ENCODE data around the gene MYH11. TPM values are rescaled to one million over a fixed set of nuclear protein-coding genes. Genes with fewer than 3 reads are reported as not detected.
A peak's percentile ranks its signal among the peaks of the same experiment; 100 is the strongest.
"Not testable (repeated sequence)": the region's sequence is repeated elsewhere in the genome, so short reads cannot be mapped to it uniquely, and the experiment has no call there.

MYH11 gene
- total RNA-seq, 1 donor from 2014 or later: not detected

DNA sequence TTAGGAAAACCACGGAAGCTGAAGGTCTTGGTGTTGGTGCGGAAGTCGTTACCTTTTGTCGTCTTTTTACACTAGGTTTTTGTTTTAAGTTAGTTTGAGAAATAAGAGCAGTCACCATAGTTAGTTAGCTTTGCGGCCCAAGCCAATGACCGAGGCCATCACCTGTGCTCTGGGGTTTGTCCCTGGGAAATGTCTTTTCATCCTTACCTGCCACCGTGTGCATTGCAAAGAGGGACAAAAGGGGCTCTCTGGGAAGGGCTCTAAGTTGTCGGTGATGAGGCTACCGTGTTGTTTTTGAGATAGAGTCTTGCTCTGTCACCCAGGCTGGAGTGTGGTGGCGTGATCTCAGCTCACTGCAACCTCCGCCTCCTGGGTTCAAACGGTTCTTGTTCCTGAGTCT is 157.0 kb downstream of the MYH11 start:
- Mint-ChIP-seq H3K4me1 (ENCODE audit: low read depth) (peaks cover 11% of the 10 kb centered on the region), H3K4me3 (ENCODE audit: low read depth) (no peak overlapping the region), H3K9me3 (no peaks in the 10 kb centered on the region), H3K27ac (no peak overlapping the region), H3K36me3 (ENCODE audit: low read depth) (peaks cover 65% of the 10 kb centered on the region), H3K27me3 (ENCODE audit: low read depth) (no peaks in the 10 kb centered on the region)
- intact Hi-C loops (cut with micrococcal nuclease): loop anchor here (5.0 kb wide), 1 partner anchor 58 kb away; the partner anchor contains the start of gene MARF1
- no peak for DNase-seq (ENCODE audit: low spot score)

- H3K27ac Mint-ChIP-seq: no peak overlapping the region
- H3K4me1 Mint-ChIP-seq (ENCODE audit: low read depth): no peaks in the 10 kb centered on the region
- no peak overlapping the region for H3K4me3 Mint-ChIP-seq (ENCODE audit: low read depth)
- H3K27me3 Mint-ChIP-seq (ENCODE audit: low read depth): no peaks in the 10 kb centered on the region
- intact Hi-C loops (cut with micrococcal nuclease): no loop called here
- H3K36me3 Mint-ChIP-seq (ENCODE audit: low read depth): peaks cover 78% of the 10 kb centered on the region
- H3K9me3 Mint-ChIP-seq: no peaks in the 10 kb centered on the region
- no peak for DNase-seq (ENCODE audit: low spot score)
Measured at GRCh38 chr16:15694499-15694898, 162.3 kb downstream of the MYH11 start.

- H3K27me3 Mint-ChIP-seq (ENCODE audit: low read depth); DNase-seq (ENCODE audit: low spot score); H3K9me3 Mint-ChIP-seq; H3K4me3 Mint-ChIP-seq (ENCODE audit: low read depth); H3K27ac Mint-ChIP-seq; H3K4me1 Mint-ChIP-seq (ENCODE audit: low read depth); intact Hi-C loops (cut with micrococcal nuclease): not testable (repeated sequence)
- H3K36me3 Mint-ChIP-seq (ENCODE audit: low read depth): peaks cover 85% of the 10 kb centered on the region
Measured at GRCh38 chr16:15692508-15692907, 164.3 kb downstream of the MYH11 start.

- H3K36me3 Mint-ChIP-seq (ENCODE audit: low read depth): peaks cover 82% of the 10 kb centered on the region
- no peak overlapping the region for H3K27ac Mint-ChIP-seq
- intact Hi-C loops (cut with micrococcal nuclease): no loop called here
- H3K27me3 Mint-ChIP-seq (ENCODE audit: low read depth): no peaks in the 10 kb centered on the region
- DNase-seq (ENCODE audit: low spot score): no peak
- no peaks in the 10 kb centered on the region for H3K4me1 Mint-ChIP-seq (ENCODE audit: low read depth)
- H3K9me3 Mint-ChIP-seq: no peaks in the 10 kb centered on the region
- no peak overlapping the region for H3K4me3 Mint-ChIP-seq (ENCODE audit: low read depth)
Measured at GRCh38 chr16:15691046-15691445, 165.8 kb downstream of the MYH11 start.

DNA sequence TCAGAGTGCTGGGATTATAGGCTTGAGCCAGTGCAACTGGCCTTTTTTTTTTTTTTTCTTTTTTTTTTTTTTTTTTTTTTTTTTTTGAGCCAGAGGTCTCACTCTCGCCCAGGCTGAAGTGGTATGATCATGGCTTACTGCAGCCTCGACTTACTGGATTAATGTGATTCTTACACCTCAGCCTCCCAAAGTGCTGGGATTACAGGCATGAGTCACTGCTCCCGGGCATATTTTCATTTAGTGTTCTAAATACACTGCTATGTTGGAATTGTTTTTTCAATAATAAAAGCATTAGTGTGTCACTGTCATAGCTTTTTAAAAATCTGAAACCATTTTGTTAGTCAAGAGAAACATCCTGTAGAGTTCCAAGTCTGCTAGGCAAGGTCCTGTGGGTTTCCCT is 166.5 kb downstream of the MYH11 start:
- Mint-ChIP-seq H3K4me1 (ENCODE audit: low read depth) (no peaks in the 10 kb centered on the region), H3K9me3 (no peaks in the 10 kb centered on the region), H3K36me3 (ENCODE audit: low read depth) (peaks cover 84% of the 10 kb centered on the region), H3K27ac (no peak overlapping the region), H3K27me3 (ENCODE audit: low read depth) (no peaks in the 10 kb centered on the region), H3K4me3 (ENCODE audit: low read depth) (no peak overlapping the region)
- no peak for DNase-seq (ENCODE audit: low spot score)
- intact Hi-C loops (cut with micrococcal nuclease): no loop called here

DNA sequence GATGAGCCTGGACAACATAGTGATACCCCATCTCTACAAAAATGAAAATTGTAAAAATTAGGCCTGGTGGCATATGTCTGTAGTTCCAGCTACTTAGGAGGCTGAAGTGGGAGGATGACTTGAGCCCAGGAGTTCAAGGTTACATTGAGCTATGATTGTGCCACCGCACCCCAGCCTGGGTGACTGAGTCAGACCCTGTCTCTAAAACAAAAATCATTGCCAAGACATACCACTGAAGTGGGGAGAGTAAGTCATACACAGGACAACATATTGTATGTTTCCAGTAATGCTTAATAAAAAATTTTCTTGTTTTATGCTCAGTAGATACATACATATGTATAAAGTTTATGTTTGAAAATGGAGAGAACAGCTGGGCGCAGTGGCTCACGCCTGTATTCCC is 167.5 kb downstream of the MYH11 start:
- no peak overlapping the region for H3K27ac Mint-ChIP-seq
- no peaks in the 10 kb centered on the region for H3K27me3 Mint-ChIP-seq (ENCODE audit: low read depth)
- no peaks in the 10 kb centered on the region for H3K4me1 Mint-ChIP-seq (ENCODE audit: low read depth)
- DNase-seq (ENCODE audit: low spot score): no peak
- peaks cover 82% of the 10 kb centered on the region for H3K36me3 Mint-ChIP-seq (ENCODE audit: low read depth)
- H3K9me3 Mint-ChIP-seq: no peaks in the 10 kb centered on the region
- intact Hi-C loops (cut with micrococcal nuclease): no loop called here
- no peak overlapping the region for H3K4me3 Mint-ChIP-seq (ENCODE audit: low read depth)

DNA sequence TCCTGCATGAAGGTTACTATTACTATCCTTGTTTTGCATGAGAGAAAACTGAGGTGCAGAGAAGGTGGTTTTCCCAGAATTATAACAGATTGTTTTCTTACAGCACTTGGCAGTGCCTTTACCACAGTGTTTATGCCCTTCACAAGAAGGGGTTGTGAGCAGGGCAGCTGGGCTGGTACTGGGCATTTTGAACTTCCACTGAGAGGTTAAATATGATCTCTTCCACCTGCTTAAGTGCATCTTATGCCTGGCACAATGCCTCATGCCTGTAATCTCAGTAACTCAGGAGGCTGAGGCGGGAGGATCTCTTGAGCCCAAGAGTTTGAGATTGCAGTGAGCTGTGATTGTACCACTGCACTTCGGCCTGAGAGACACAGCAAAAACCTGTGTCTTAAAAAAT is 170.5 kb downstream of the MYH11 start:
- intact Hi-C loops (cut with micrococcal nuclease): no loop called here
- no peaks in the 10 kb centered on the region for H3K27me3 Mint-ChIP-seq (ENCODE audit: low read depth)
- H3K36me3 Mint-ChIP-seq (ENCODE audit: low read depth): peaks cover 70% of the 10 kb centered on the region
- no peak overlapping the region for H3K4me3 Mint-ChIP-seq (ENCODE audit: low read depth)
- no peak for DNase-seq (ENCODE audit: low spot score)
- H3K27ac Mint-ChIP-seq: no peak overlapping the region
- H3K4me1 Mint-ChIP-seq (ENCODE audit: low read depth): peaks cover 6% of the 10 kb centered on the region
- no peaks in the 10 kb centered on the region for H3K9me3 Mint-ChIP-seq

- no peak for DNase-seq (ENCODE audit: low spot score)
- Mint-ChIP-seq H3K9me3 (no peaks in the 10 kb centered on the region), H3K4me1 (ENCODE audit: low read depth) (peaks cover 10% of the 10 kb centered on the region), H3K36me3 (ENCODE audit: low read depth) (peaks cover 68% of the 10 kb centered on the region), H3K27ac (peak overlapping the region; percentile 49), H3K27me3 (ENCODE audit: low read depth) (no peaks in the 10 kb centered on the region), H3K4me3 (ENCODE audit: low read depth) (no peak overlapping the region)
- intact Hi-C loops (cut with micrococcal nuclease): no loop called here
Measured at GRCh38 chr16:15682105-15682570, 174.7 kb downstream of the MYH11 start.

DNA sequence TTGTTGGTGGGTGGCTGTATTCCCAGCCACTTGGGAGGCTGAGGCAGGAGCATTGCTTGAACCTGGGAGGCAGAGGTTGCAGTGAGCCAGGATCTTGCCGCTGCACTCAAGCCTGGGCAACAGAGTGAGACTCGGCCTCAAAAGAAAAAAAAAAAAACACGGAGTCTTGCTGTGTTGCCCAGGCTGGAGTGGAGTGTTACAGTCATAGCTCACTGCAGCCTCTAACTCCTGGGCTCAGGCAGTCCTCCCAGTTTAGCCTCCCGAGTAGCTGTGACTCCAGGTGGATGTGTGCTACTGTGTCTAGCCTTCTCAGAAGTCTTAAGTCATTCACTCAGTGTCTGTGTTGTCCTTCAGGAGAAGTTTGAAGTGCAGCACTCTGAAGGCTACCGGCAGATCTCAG is 179.4 kb downstream of the MYH11 start:
- Mint-ChIP-seq H3K9me3 (no peaks in the 10 kb centered on the region), H3K4me3 (ENCODE audit: low read depth) (no peak overlapping the region), H3K36me3 (ENCODE audit: low read depth) (peaks cover 74% of the 10 kb centered on the region), H3K4me1 (ENCODE audit: low read depth) (peaks cover 26% of the 10 kb centered on the region), H3K27ac (no peak overlapping the region), H3K27me3 (ENCODE audit: low read depth) (no peaks in the 10 kb centered on the region)
- intact Hi-C loops (cut with micrococcal nuclease): no loop called here
- DNase-seq (ENCODE audit: low spot score): no peak

DNA sequence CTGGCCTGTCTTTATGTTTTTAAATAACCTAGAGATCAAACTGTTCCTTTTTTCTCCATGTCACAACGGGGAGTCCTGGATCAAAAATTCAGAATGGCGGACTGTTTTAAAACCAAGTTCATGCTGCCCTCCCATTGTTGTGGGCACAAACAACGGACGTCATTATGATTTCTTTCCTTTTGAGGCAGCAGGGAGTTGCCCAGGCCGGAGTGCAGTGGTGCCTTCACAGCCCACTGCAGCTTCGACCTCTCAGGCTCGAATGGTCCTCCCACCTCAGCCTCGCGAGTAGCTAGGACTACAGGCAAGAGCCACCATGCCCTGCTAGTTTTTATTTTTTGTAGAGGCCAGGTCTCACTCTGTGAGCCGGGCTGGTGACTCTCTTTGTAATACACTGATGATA is 180.3 kb downstream of the MYH11 start:
- no peaks in the 10 kb centered on the region for H3K9me3 Mint-ChIP-seq
- H3K4me1 Mint-ChIP-seq (ENCODE audit: low read depth): peaks cover 30% of the 10 kb centered on the region
- H3K4me3 Mint-ChIP-seq (ENCODE audit: low read depth): no peak overlapping the region
- peaks cover 75% of the 10 kb centered on the region for H3K36me3 Mint-ChIP-seq (ENCODE audit: low read depth)
- DNase-seq (ENCODE audit: low spot score): no peak
- no peaks in the 10 kb centered on the region for H3K27me3 Mint-ChIP-seq (ENCODE audit: low read depth)
- intact Hi-C loops (cut with micrococcal nuclease): no loop called here
- no peak overlapping the region for H3K27ac Mint-ChIP-seq

- H3K4me1 Mint-ChIP-seq (ENCODE audit: low read depth): peaks cover 31% of the 10 kb centered on the region
- no peak overlapping the region for H3K4me3 Mint-ChIP-seq (ENCODE audit: low read depth)
- H3K27me3 Mint-ChIP-seq (ENCODE audit: low read depth): no peaks in the 10 kb centered on the region
- peaks cover 78% of the 10 kb centered on the region for H3K36me3 Mint-ChIP-seq (ENCODE audit: low read depth)
- H3K27ac Mint-ChIP-seq: no peak overlapping the region
- intact Hi-C loops (cut with micrococcal nuclease): no loop called here
- DNase-seq (ENCODE audit: low spot score): no peak
- H3K9me3 Mint-ChIP-seq: no peaks in the 10 kb centered on the region
Measured at GRCh38 chr16:15674571-15674970, 182.3 kb downstream of the MYH11 start.

- intact Hi-C loops (cut with micrococcal nuclease): loop anchor here (2.0 kb wide), 1 partner anchor 22 kb away; the partner anchor contains the start of gene NDE1
- peaks cover 31% of the 10 kb centered on the region for H3K4me1 Mint-ChIP-seq (ENCODE audit: low read depth)
- H3K9me3 Mint-ChIP-seq: no peaks in the 10 kb centered on the region
- no peaks in the 10 kb centered on the region for H3K27me3 Mint-ChIP-seq (ENCODE audit: low read depth)
- H3K27ac Mint-ChIP-seq: peak overlapping the region; percentile 92
- H3K36me3 Mint-ChIP-seq (ENCODE audit: low read depth): peaks cover 72% of the 10 kb centered on the region
- H3K4me3 Mint-ChIP-seq (ENCODE audit: low read depth): peak overlapping the region; percentile 61
- DNase-seq (ENCODE audit: low spot score): peak; percentile 80
Measured at GRCh38 chr16:15672514-15673167, 184.2 kb downstream of the MYH11 start.

GRCh38 chr16:15672127-15672513 is 184.7 kb downstream of the MYH11 start:
- peaks cover 72% of the 10 kb centered on the region for H3K36me3 Mint-ChIP-seq (ENCODE audit: low read depth)
- not testable (repeated sequence) for H3K27me3 Mint-ChIP-seq (ENCODE audit: low read depth)

More at GRCh38 chr16:15672127-15672513, 184.7 kb downstream of the MYH11 start:
- not testable (repeated sequence) for H3K4me3 Mint-ChIP-seq (ENCODE audit: low read depth); H3K9me3 Mint-ChIP-seq; DNase-seq (ENCODE audit: low spot score)
- peaks cover 31% of the 10 kb centered on the region for H3K4me1 Mint-ChIP-seq (ENCODE audit: low read depth)
- intact Hi-C loops (cut with micrococcal nuclease): loop anchor here (2.0 kb wide), 1 partner anchor 21 kb away; the partner anchor contains the start of gene NDE1
- H3K27ac Mint-ChIP-seq: peak overlapping the region; percentile 92
